RCC 7860 (cell line): ENCODE data around the gene TMEM254.
"Not testable (repeated sequence)": the region's sequence is repeated elsewhere in the genome, so short reads cannot be mapped to it uniquely, and the experiment has no call there.

Experiments used
- DNase-seq: peaks from one replicate; pipeline ENCODE4 v3.0.0-alpha.2; 2015; ENCODE audit warnings: low spot score
- FAIRE-seq: peaks from 2 replicates; lab custom pipeline; 2012; peaks lifted over from hg19 to GRCh38; lab: Jason Lieb, UNC

The TMEM254 gene, protein sequence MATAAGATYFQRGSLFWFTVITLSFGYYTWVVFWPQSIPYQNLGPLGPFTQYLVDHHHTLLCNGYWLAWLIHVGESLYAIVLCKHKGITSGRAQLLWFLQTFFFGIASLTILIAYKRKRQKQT

DNA sequence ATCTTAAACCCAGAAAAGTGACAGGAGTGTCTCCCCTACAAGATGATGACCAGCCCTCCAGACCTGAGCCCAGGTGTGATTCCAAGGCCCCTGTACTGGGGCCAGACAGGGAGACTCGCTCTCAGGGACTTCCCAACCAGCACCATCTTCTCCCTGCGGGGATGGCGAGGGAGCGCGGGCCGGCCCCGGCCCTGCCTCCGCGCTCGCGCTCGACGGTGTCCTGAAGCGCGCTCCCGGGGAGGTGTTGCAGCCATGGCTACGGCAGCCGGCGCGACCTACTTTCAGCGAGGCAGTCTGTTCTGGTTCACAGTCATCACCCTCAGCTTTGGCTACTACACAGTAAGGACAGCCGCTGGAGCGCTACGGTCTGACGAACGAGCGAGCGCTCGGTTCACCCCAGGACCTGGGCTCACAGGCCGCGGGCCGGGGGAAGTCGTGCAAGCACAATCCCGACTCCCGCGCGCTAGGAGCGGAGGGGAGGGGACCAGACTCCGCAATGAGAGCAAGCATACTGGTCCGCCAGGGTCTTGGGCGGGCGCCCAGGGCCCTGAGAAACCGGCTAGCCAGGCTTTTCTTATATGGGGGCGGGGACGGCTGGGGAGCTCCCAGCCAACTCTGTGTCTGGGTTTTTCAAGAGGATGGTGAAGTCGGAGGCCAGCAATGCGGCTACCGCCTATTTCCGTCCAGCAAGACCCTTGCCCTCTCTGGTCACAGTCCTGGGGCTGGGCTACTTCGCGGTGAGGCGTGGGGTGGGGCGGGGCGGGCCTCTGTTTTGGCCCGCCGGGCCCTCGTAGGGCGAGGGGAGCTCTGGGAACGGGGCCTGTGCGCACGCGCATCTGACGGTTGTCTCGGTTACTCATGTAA is at the start of gene TMEM254:
TSS of gene TMEM254 (plus strand) at position 218 of the 864 bp plus-strand sequence. CDS start at position 253, 35 bp downstream.
- DNase-seq (peak; percentile 79), FAIRE-seq (no peak)

GRCh38 chr10:80029205-80029604 is 49.3 kb upstream of the TMEM254 start:
- not testable (repeated sequence) for DNase-seq, FAIRE-seq

- not testable (repeated sequence) for FAIRE-seq, DNase-seq
These were observed 48.6 kb upstream of the TMEM254 start for GRCh38 chr10:80029865-80030264.

GRCh38 chr10:80032503-80032902 is 46.0 kb upstream of the TMEM254 start:
- DNase-seq, result no peak
- FAIRE-seq, result no peak

DNA sequence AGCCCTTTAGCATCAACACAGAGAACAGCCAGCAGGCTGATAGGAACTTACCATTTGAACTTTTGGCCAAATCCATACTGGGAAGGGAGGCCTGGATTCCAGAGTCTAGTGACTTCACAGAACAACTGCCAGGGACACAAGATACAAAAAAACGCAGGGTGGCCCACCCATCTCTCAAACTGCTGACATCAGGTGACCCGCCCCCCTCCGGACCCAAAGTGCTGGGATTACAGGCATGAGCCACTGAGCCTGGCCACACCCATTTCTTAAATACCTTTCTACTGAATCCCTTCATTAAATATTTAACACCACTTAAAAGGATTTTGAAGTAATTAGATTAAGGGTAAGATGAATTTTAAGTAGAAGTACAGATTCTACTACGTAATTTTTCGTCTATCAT is 43.7 kb upstream of the TMEM254 start:
- DNase-seq, FAIRE-seq: not testable (repeated sequence)

DNA sequence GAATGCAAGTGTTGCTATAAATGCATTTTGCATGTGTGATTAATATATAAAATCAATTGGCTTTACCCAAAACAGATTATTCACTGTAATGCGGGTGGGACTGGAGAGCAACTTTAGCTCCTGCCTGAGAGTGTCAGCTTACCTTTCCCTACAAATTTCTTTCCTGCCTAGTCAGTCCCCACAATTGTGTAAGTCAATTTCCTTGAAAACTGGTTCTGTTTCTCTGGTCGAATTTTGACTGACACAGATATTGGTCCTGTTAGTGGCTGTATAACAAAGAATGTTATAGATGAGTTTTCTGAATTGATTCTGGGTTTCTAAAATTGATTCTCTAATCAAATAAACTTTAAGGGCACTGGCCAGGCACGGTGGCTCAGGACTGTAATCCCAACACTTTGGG is 43.0 kb upstream of the TMEM254 start:
- not testable (repeated sequence) for FAIRE-seq, DNase-seq

DNA sequence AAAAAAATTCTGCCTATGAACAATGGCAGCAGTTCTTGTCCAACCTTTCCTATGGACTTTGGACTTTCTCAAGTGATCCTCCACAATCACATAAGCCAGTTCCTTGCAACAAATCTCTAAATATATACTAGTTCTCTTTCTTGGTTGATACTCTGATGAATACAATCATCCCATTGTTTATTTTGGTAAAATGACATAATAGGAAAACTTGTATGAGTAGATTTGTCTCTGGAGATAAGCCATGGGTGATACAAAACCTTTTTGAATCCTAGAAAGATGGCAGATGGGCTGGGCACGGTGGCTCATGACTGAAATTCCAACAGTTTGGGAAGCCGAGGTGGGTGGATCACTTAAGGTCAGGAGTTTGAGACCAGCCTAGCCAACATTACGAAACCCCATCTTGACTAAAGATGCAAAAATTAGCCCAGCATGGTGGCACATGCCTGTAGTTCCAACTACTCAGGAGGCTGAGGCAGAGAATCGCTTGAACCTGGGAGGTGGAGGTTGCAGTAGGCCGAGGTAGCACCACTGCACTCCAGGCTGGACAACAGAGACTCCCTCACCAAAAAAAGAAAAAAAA is 41.5 kb upstream of the TMEM254 start:
- DNase-seq, FAIRE-seq: not testable (repeated sequence)

DNA sequence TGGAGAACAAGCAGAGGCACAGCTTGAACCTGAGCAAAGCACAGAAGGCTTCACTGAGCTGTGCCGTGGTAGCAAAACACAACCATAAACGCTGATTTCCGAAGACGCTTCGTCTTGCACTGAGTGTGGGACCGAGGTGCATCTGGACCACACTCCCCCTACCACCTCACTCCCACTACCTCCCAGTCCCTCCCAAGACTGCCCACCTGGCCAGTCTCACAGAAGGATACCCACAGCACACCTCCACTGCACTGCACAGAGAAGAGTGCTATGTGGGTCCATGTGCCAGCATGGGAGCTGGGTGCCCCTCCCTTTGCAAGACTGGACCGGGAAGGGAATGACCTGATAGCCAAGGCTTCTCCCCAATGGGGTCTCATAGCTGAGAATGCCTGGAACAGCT is 40.2 kb upstream of the TMEM254 start:
- DNase-seq, FAIRE-seq: not testable (repeated sequence)

GRCh38 chr10:80041162-80041561 is 37.3 kb upstream of the TMEM254 start:
- no peak for FAIRE-seq
- DNase-seq, result no peak

DNA sequence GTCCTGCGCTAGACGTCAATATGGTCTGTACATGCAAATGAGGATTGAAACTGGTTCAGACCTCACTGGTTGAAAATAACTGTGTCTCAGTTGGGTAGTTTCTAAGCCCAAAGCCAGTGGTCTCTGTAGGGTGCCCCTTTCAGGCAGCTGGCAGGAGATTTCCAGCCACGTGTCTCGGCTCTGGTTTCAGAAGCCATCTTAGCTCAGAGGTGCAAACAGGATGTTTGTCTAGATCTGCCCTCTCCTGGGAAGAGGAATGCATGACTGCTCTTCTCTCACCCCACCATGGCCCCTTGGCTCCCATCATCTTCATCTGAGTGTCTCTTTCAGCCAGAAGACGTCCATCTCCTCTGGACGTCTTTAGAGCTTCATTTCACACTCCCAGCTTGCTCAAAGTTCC is 33.5 kb upstream of the TMEM254 start:
- not testable (repeated sequence) for FAIRE-seq, DNase-seq

- FAIRE-seq (no peak), DNase-seq (peak; percentile 29)
These were observed 31.6 kb upstream of the TMEM254 start for GRCh38 chr10:80046629-80047441.

DNA sequence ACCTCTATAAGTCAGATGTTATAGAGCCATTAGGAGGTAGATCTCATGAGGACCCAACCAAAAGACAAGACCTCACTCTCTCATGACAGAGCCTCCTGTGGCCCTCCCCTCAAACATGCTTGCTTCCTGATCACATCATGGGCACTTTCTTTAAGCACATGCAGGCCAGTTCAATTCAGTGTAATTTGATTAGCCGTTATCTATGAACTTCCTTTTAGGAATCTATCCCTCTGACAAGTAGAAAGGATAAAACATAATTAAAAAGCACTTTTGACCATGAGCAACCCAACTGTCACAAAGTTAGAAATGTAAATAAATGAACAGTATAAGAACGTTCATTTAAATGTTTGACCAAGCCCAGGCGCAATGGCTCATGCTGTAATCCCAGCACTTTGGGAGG is 27.7 kb upstream of the TMEM254 start:
- FAIRE-seq (no peak), DNase-seq (no peak)

DNA sequence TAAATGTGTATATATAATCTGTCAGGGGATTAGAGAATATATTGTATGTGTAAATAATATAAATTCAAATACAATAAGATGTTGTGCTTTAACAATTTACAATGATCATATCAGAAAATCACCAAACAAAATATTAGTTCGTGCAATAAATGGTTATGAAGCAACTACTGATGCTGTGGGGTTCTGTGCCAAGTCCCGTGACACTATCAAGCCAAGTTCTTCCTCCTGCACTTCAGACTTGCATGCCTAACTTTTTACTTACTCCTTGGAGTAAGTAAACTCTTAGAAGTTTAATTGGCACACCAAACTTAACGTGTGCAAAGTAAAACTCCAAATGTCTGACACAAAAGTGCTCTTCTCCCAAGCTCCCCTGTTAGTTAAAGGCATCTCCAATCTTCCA is 26.5 kb upstream of the TMEM254 start:
- DNase-seq (no peak), FAIRE-seq (no peak)

DNA sequence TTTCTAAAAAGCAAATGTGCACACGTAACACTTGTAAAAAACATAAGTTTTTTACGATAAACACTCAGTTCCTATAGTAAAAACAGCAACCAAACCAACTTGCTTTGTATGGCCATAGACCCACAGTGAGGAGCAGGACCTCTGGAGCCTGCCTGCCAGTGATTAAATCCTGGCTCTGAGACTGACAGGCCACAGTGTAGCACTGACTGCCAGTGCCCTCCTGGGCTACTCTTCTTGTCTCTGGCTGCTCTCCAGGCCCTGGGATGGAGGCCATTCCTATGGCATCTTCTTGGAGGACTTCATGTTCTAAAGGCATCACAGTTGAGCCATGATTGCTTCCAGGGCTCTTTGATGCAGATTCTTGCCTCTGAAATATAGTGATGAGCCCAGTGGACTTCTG is 22.7 kb upstream of the TMEM254 start:
- DNase-seq, result no peak
- no peak for FAIRE-seq

DNA sequence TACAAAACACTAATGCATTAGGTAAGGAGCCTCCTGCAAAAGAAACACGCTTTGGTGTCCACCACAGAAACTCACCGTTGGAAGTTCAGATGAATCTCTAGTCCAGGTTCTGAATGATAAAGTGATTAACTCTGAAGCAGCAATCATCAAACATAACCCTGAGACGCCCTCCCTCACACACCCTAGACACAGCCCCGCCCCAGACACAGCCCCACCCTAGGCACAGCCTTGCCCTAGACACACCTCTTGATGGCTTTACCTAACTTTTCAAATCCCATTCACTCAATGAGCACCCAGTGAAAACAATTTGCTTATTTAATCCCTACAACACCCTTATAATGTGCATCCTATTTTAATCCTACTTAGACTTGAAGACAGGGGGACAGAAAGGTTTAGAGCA is 21.3 kb upstream of the TMEM254 start:
- FAIRE-seq, result no peak
- DNase-seq, result no peak

- DNase-seq, result no peak
- FAIRE-seq, result no peak
These were observed 14.2 kb upstream of the TMEM254 start for GRCh38 chr10:80064120-80064886.

GRCh38 chr10:80066809-80067208 is 11.7 kb upstream of the TMEM254 start:
- no peak for DNase-seq
- no peak for FAIRE-seq

GRCh38 chr10:80067821-80068220 is 10.6 kb upstream of the TMEM254 start:
- not testable (repeated sequence) for DNase-seq, FAIRE-seq

DNA sequence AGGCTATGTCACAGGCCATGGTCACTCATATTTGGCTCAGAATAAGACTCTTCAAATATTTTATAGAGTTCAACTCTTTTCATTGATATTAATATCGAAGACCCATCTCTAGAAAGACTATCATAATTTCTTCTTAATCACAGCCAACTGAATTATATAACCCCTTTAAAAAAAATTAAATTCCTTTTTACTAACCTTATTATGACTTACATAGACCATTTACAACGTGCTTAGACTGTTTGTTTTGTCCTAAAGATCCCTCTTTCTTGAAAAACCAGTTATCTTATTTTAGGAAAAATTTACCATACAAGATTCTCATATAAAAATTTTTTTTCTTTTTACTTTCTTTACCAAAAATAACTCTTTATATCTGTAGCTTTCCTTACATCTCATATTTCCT is 10.2 kb upstream of the TMEM254 start:
- FAIRE-seq (no peak), DNase-seq (no peak)

- DNase-seq (no peak), FAIRE-seq (no peak)
These were observed 8.4 kb upstream of the TMEM254 start for GRCh38 chr10:80070057-80070456.
